Activated CD4-positive, alpha-beta T cell treated with anti-CD3 and anti-CD28 coated beads, Interleukin-10, Interleukin-2, amounts not matched to agents 100 ng/mL and 50 ng/mL, durations not matched to agents 16 hours and 8 hours (primary cell): ENCODE measurements around the gene QRFPR.
A peak's percentile ranks its signal among the peaks of the same experiment; 100 is the strongest.
"Not testable (repeated sequence)": the region's sequence is repeated elsewhere in the genome, so short reads cannot be mapped to it uniquely, and the experiment has no call there.

Experiments
- DNase-seq: peaks from one replicate; pipeline ENCODE4 v3.0.0-alpha.2; 2020

QRFPR gene

GRCh38 chr4:121339307-121339706 is 41.5 kb downstream of the QRFPR start:
- DNase-seq, result no peak

GRCh38 chr4:121338518-121338917 is 42.3 kb downstream of the QRFPR start:
- DNase-seq, result no peak

- DNase-seq, result no peak
Measured at GRCh38 chr4:121336706-121337105, 44.1 kb downstream of the QRFPR start.

- no peak for DNase-seq
Measured at GRCh38 chr4:121330180-121330665, 50.6 kb downstream of the QRFPR start.

GRCh38 chr4:121326597-121326996 is 54.2 kb downstream of the QRFPR start:
- DNase-seq, result no peak

GRCh38 chr4:121324331-121324730 is 56.5 kb downstream of the QRFPR start:
- no peak for DNase-seq

- DNase-seq, result no peak
Measured at GRCh38 chr4:121321466-121321865, 59.4 kb downstream of the QRFPR start.

- DNase-seq, result no peak
Measured at GRCh38 chr4:121316091-121316490, 64.7 kb downstream of the QRFPR start.

GRCh38 chr4:121313430-121313829 is 67.4 kb downstream of the QRFPR start:
- DNase-seq, result not testable (repeated sequence)

GRCh38 chr4:121308828-121309227 is 72.0 kb downstream of the QRFPR start:
- DNase-seq, result no peak

GRCh38 chr4:121308328-121308663 is 72.5 kb downstream of the QRFPR start:
- DNase-seq, result peak; percentile 28

GRCh38 chr4:121307445-121308327 is 73.1 kb downstream of the QRFPR start:
- DNase-seq, result peak; percentile 85

GRCh38 chr4:121306931-121307330 is 73.9 kb downstream of the QRFPR start:
- peak; percentile 8 for DNase-seq

- DNase-seq, result no peak
Measured at GRCh38 chr4:121304893-121305292, 75.9 kb downstream of the QRFPR start.

- no peak for DNase-seq
Measured at GRCh38 chr4:121299367-121299766, 81.5 kb downstream of the QRFPR start.

- no peak for DNase-seq
Measured at GRCh38 chr4:121283319-121283718, 97.5 kb downstream of the QRFPR start.

- DNase-seq, result no peak
Measured at GRCh38 chr4:121280425-121280824, 100.4 kb downstream of the QRFPR start.

- DNase-seq, result peak; percentile 87
Measured at GRCh38 chr4:121278811-121279368, 101.9 kb downstream of the QRFPR start.
